ENCODE measurements around the gene WWOX.

The WWOX gene

DNA sequence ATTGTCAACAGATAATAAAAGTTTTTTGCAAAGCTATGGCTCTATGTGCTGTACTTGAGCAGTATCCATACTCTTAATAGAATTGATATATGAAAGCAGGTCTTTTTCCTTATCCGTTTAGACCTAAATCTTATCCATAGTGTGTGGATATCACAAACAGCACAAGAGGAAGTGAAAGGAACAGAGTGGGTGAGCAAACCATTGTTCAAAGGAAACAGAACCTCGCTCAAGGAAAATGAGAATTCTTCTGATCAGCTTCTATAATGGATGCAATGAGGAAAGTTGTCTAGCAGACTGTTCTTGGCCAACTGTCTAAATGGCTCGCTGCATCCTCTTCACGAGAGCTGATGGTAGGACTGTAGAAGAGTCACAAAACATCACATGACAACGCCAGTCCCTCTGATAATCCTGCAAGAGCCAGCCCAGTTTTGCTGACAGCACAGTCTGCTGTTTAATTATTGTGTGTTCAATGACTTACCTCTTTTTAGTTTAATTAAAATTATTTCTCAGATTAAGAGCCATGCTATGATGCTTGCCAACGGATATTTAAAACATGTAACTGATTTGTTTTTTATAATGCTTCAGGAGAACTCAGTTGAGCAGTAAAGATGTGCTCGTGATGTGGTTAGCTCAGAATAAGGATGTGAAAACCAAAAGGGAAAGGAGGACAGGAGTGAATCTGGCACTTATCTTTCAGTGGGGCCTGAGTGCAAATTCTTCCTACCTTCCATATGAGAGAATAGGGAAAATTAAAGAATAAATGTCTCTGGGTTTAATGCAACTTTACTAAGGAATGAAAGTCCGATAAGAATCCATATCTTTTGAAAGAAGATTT, 38.5 kb downstream of the WWOX start:
- no peak for DNase-seq (ENCODE audit: insufficient read length, low spot score)
- FAIRE-seq, result no peak

GRCh38 chr16:78140818-78141466, 41.5 kb downstream of the WWOX start:
- FAIRE-seq (no peak), DNase-seq (ENCODE audit: insufficient read length, low spot score) (no peak)

DNA sequence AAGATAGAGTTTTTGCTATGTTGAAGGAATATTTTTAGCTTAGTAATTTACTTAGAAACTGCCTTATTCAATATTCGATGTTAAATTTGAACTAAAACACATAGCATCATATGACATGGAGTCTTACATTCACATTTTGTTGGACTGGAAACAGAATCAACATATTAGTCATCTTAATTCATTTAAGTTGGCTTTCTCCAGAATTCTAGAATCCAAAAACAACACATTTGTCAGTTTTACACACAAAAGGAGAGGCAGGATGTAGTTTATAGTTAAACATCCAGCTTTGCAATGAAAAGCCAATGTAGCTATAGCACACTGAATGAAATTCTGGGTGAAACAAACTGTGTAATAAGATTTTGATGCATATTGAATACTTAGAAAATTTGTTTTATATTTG, 43.3 kb downstream of the WWOX start:
- no peak for DNase-seq (ENCODE audit: insufficient read length, low spot score)
- no peak for FAIRE-seq

- DNase-seq (ENCODE audit: insufficient read length, low spot score), result no peak
- FAIRE-seq, result no peak
Measured at GRCh38 chr16:78146807-78147206, 47.4 kb downstream of the WWOX start.

DNA sequence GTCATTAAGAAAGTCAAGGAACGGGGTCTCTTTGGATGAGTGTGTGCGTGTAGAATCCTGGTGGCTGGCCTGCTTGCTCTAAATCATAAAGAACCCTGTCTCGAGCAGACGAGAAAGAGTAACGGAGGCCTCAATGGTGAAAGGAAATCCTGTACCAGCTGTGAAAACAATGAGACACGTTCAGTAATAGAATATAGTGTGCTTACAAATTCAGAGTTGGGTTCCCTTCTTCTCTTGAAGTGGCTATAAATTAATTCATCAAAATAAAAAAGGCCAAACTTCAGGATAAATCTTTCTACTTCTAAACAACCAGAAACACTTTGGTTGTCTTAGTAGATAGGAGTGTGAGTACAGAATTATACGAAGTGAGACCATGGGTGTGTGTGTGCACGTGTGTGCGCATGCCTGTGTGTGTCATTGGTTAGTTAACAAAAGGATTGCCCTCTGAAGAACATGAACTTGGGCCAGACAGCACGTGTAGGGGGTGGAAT, 48.5 kb downstream of the WWOX start:
- DNase-seq (ENCODE audit: insufficient read length, low spot score), result no peak
- no peak for FAIRE-seq

GRCh38 chr16:78150233-78150632, 50.8 kb downstream of the WWOX start:
- FAIRE-seq, result no peak
- no peak for DNase-seq (ENCODE audit: insufficient read length, low spot score)

- no peak for FAIRE-seq
Measured at GRCh38 chr16:78154729-78155461, 55.4 kb downstream of the WWOX start.

GRCh38 chr16:78155791-78156345, 56.4 kb downstream of the WWOX start:
- no peak for FAIRE-seq
- no peak for DNase-seq (ENCODE audit: insufficient read length, low spot score)

More at GRCh38 chr16:78154729-78155461, 55.4 kb downstream of the WWOX start:
- DNase-seq (ENCODE audit: insufficient read length, low spot score), result no peak

DNA sequence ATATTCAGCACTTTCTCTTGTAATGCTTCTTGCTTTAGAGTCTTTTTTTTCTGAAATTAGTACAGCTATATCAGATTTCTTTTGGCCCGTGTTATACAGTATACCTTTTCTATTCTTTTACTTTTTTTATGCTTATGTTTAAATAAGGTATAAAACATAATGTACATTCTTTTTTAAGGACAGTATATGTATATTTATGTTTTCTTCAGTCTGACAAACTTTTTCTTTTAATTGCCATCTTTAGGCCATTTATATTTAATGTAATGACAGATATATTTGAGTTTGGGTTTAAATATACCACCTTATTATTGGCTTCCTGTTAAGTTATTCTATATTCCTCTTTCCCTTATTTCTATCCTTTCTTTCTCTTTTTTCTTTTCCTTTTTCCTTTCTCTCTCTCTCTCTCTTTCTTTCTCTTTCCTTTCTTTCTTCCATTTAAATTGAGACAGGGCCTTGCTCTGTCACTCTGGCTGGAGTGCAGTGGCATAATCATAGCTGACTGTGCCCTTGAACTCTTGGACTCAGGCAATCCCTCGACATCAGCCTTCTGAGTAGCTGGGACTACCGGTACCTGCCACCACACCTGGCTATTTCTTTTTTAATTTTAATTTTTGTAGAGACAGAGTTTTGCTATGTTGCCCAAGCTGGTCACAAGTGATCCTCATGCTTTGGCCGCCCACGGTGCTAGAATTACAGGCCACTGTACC, 61.7 kb downstream of the WWOX start:
- DNase-seq (ENCODE audit: insufficient read length, low spot score) (no peak), FAIRE-seq (no peak)

DNA sequence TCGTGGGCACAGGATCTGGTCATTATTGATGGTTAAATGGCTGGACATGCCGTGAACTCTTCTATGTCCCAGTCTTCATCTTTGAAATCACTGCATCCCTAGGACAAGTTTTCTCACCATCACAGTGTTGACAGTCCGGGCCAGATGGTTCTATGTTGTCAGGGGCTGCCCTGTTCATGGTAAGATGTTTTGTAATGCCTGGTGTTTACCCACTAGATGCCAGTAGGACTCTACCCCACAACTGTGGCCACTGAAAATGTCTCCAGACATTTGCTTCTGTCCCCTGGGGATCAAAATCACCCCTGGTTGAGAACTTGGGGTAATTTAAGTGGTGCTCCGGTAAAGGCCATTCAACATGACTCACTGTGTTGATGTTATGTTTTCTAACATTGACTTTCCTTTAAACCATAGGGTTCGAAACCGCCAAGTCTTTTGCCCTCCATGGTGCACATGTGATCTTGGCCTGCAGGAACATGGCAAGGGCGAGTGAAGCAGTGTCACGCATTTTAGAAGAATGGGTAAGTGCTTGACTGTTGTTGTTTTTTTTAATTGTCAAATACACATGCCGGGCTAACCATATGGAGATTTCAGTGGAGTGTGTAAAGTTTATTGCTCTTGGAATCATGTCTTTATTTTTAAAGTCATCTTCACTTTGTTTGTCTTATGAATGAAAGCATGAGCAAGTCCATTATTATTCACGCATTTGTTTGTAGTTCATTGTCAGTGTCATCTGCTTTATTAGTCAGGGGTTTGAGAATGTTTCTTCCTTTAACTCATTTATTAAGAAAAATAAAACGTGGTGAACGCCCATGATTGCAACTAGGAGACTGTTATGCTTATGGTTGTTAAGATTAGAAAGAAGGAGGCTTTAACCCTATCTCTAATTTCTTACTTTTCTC, 64.6 kb downstream of the WWOX start:
- FAIRE-seq, result no peak
- no peak for DNase-seq (ENCODE audit: insufficient read length, low spot score)

- DNase-seq (ENCODE audit: insufficient read length, low spot score) (no peak), FAIRE-seq (no peak)
Measured at GRCh38 chr16:78170494-78170933, 71.1 kb downstream of the WWOX start.

DNA sequence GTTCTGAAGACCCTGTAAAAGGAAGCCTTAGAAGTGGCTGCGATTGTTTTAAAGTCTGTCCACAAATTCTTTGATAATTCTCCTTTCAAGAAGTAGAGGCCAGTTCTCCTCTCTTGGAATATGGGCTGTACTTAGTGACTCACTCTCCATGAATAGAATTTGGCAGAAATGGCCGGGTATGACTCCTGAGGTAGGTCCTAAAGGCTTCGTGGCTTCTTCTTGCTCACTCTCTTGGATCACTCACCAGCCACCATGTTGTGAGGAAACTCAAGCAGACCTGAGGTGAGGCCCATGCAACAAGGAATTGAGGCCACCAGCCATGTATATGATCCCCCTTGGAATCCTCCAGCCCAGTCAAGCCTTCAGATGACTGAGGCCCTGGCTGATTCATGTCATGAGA, 75.8 kb downstream of the WWOX start:
- FAIRE-seq, result no peak
- no peak for DNase-seq (ENCODE audit: insufficient read length, low spot score)

GRCh38 chr16:78176435-78176834, 77.0 kb downstream of the WWOX start:
- DNase-seq (ENCODE audit: insufficient read length, low spot score), result no peak
- FAIRE-seq, result no peak

DNA sequence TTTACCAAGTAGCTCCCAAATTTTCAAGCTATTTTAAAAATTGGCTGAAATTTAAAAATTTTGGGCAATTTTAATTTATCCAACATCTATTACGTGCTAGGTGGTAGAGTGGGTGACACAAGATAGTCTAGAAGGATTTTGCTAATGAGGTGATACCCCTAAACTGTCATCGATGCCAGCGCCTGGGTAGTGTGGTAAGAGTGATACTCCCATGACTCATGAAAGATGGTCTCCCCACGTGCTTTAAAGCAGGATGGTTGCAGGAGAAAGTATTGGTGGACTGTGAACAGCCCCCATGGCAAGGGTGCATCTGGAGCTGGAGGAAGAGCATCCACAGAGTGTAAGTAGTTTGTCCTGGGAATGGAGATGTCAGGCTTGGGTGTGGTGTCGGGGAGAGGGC, 77.8 kb downstream of the WWOX start:
- DNase-seq (ENCODE audit: insufficient read length, low spot score) (no peak), FAIRE-seq (no peak)

DNA sequence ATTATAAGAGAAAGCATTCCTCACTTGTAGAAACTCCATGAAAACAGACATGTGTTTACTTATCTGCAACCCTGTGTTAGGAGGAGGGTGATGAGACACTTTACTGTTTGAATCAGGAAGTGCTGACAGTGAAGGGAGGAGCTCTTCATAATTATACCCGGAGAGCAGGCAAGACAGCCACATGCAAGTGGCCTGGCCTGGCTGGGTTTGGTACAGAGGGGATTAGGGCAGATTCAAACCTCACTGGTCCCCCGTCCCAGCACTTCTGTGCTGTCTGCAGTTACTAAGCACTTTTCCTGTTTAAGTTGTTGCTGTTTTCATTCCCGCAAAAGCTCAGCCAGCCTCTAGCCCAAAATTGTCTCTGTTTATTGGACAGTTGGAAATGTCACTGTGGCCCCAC, 78.5 kb downstream of the WWOX start:
- DNase-seq (ENCODE audit: insufficient read length, low spot score), result no peak
- FAIRE-seq, result no peak

DNA sequence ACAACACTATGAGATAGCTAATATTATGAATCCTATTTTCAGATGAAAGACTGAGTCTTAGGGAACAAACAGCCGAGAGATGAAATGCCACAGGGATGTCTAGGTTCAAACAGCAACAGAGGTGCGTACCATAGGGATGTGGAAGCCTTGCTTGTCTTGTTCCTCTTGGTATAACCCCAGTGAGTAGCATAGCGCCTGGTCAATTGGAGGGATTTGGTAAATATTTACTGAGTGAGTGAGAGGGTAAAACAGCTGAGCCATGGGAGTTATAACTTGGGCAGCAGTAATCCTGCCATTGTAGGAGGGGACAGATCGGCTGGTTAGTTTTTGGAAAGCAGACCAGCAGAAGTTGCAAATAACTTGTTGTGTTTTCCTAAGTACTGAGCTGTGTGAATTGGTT, 80.2 kb downstream of the WWOX start:
- no peak for DNase-seq (ENCODE audit: insufficient read length, low spot score)
- no peak for FAIRE-seq

- FAIRE-seq, result no peak
- DNase-seq (ENCODE audit: insufficient read length, low spot score), result no peak
Measured at GRCh38 chr16:78180349-78180748, 80.9 kb downstream of the WWOX start.

DNA sequence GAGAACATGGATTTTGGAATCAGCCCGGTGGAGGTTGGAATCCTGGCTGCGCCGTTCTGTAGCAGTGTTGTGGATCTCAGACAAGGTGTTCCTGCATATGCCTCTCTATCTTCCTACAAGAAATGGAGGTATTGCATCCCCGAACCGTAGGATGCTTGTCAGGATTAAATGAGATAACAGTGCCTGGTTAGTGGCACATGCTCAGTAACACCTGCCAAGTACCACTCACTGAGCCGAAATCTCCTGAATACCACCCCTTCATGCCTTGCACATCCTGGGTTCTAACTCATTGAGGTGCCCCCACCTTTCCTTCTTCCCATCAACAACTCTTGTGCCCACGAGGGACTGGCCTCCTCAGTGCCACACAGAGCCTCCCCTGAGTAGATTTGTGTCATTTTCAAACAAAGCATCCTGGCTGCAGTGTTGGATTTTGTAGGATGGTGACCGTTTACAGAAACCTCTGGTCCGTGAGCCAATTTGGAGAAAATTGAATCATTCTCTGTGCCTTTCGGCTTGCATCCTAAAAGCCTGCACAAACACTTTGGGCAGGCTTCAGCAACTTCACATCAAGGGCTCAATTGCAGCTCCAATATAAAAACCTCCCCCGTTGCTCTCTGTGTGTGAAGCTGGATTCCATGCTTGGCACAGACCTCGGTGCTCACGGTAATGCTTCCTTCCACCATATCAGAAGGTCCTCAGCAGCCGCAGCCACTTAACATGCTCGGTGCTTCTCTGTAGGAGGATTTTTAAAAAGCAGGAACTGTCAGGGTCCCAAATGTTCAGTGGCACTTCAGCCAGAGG, 84.2 kb downstream of the WWOX start:
- FAIRE-seq (no peak), DNase-seq (ENCODE audit: insufficient read length, low spot score) (no peak)

Data from HTR-8/SVneo (cell line).